Suprapubic skin (tissue), 4 donors: Measurements from ENCODE around the gene MYD88. TPM values are rescaled to one million over a fixed set of nuclear protein-coding genes. Genes with fewer than 3 reads are reported as not detected.

Experiments used
- DNase-seq, 2 donors: peaks; one replicate each; pipeline ENCODE4 v3.0.0-alpha.2; 2019; ENCODE audit warnings: low spot score in 2 of 2
- H3K27ac ChIP-seq: fragments of 200-600 bp; sonication (generic); one replicate; pipeline ENCODE4 v1.5.1; 2019
- H3K27me3 ChIP-seq: fragments of 200-600 bp; sonication (generic); one replicate; pipeline ENCODE4 v1.5.1; 2019
- H3K36me3 ChIP-seq: fragments of 200-600 bp; sonication (generic); one replicate; pipeline ENCODE4 v1.5.1; 2019
- H3K4me1 ChIP-seq: fragments of 200-600 bp; sonication (generic); one replicate; pipeline ENCODE4 v1.5.1; 2019
- H3K4me3 ChIP-seq: fragments of 200-600 bp; sonication (generic); one replicate; pipeline ENCODE4 v1.5.1; 2019; ENCODE audit warnings: mild to moderate bottlenecking
- H3K9me3 ChIP-seq: fragments of 200-600 bp; sonication (generic); one replicate; pipeline ENCODE4 v1.5.1; 2019
- CTCF ChIP-seq, 2 donors: fragments of 200-600 bp in 1 of 2; fragments of 450-650 bp in 1 of 2; sonication (generic) in 1 of 2; IDR thresholded peaks; one replicate each; pipeline ENCODE4 v1.5.1; 2016 to 2019; ENCODE audit warnings: antibody characterized with exemption in 2 of 2, mild to moderate bottlenecking in 1 of 2, moderate library complexity in 1 of 2
- EP300 ChIP-seq: sonication (generic); formaldehyde crosslinking; IDR thresholded peaks from one replicate; pipeline ENCODE4 v1.6.1; 2017; ENCODE audit warnings: antibody characterized with exemption
- POLR2A ChIP-seq, 2 donors: fragments of 450-650 bp; IDR thresholded peaks; one replicate each; pipeline ENCODE4 v1.6.1; 2017; ENCODE audit warnings: antibody characterized with exemption in 2 of 2, mild to moderate bottlenecking in 2 of 2, moderate library complexity in 2 of 2
- POLR2AphosphoS5 ChIP-seq, 3 donors: sonication (generic); formaldehyde crosslinking; IDR thresholded peaks; one replicate each; pipeline ENCODE4 v1.6.1; 2017; ENCODE audit warnings: antibody characterized with exemption in 3 of 3
- WGBS: methylation state at CpG from one replicate; pipeline ENCODE4 v1.1.5; 2018; 5-methylcytosine and 5-hydroxymethylcytosine counted together
- total RNA-seq, 4 donors: library from RNA; depleted of rRNA; stranded (reverse); fragments of >200 nt; gene quantifications; one replicate each; pipeline ENCODE4 v1.1.0, GENCODE V29; 2016

The MYD88 gene
- total RNA-seq, 4 donors from 2014 or later: 21.6 to 33.2 (median 28.1) TPM

- 67% methylated on average over 10 of the region's 19 CpGs for WGBS
- H3K36me3 ChIP-seq: no peaks in the 10 kb centered on the region
- TF ChIP-seq CTCF (IDR thresholded peaks at IDR 0.05): no peak
- no peak for TF ChIP-seq POLR2A (IDR thresholded peaks at IDR 0.05)
- no peak for TF ChIP-seq EP300
- TF ChIP-seq POLR2AphosphoS5 (IDR thresholded peaks at IDR 0.05): no peak
- no peaks in the 10 kb centered on the region for H3K27me3 ChIP-seq
- no peak overlapping the region for H3K4me3 ChIP-seq
- no peaks in the 10 kb centered on the region for H3K9me3 ChIP-seq
- DNase-seq: no peak
- H3K27ac ChIP-seq: no peak overlapping the region
- H3K4me1 ChIP-seq: no peaks in the 10 kb centered on the region
Observed at GRCh38 chr3:38097446-38098375, 40.8 kb upstream of the MYD88 start.

- 89% methylated on average over 9 of the region's 9 CpGs for WGBS
- Histone ChIP-seq H3K27me3 (no peaks in the 10 kb centered on the region), H3K27ac (no peak overlapping the region), H3K9me3 (no peaks in the 10 kb centered on the region), H3K4me1 (no peaks in the 10 kb centered on the region), H3K36me3 (no peaks in the 10 kb centered on the region), H3K4me3 (no peak overlapping the region)
- no peak for DNase-seq
- TF ChIP-seq EP300 (no peak), POLR2AphosphoS5 (IDR thresholded peaks at IDR 0.05) (no peak)
Observed at GRCh38 chr3:38098376-38098723, 40.1 kb upstream of the MYD88 start.

GRCh38 chr3:38099518-38099917 is 38.9 kb upstream of the MYD88 start:
- H3K36me3 ChIP-seq: no peaks in the 10 kb centered on the region
- no peak for DNase-seq
- WGBS: 34% methylated on average over 5 of the region's 5 CpGs

GRCh38 chr3:38100498-38100897 is 38.0 kb upstream of the MYD88 start:
- Histone ChIP-seq H3K9me3 (no peaks in the 10 kb centered on the region), H3K36me3 (no peaks in the 10 kb centered on the region), H3K4me1 (no peaks in the 10 kb centered on the region), H3K4me3 (no peak overlapping the region), H3K27me3 (no peaks in the 10 kb centered on the region), H3K27ac (no peak overlapping the region)
- no peak for TF ChIP-seq EP300
- TF ChIP-seq POLR2A (IDR thresholded peaks at IDR 0.05): no peak
- no peak for TF ChIP-seq POLR2AphosphoS5 (IDR thresholded peaks at IDR 0.05)
- no peak for TF ChIP-seq CTCF (IDR thresholded peaks at IDR 0.05)
- 88% methylated on average over 3 of the region's 3 CpGs for WGBS
- DNase-seq: no peak

More at GRCh38 chr3:38099518-38099917, 38.9 kb upstream of the MYD88 start:
- Histone ChIP-seq H3K4me3 (no peak overlapping the region), H3K27ac (no peak overlapping the region), H3K4me1 (no peaks in the 10 kb centered on the region), H3K27me3 (no peaks in the 10 kb centered on the region), H3K9me3 (no peaks in the 10 kb centered on the region)
- no peak for TF ChIP-seq CTCF (IDR thresholded peaks at IDR 0.05)
- TF ChIP-seq POLR2AphosphoS5 (IDR thresholded peaks at IDR 0.05): no peak
- no peak for TF ChIP-seq EP300
- no peak for TF ChIP-seq POLR2A (IDR thresholded peaks at IDR 0.05)

DNA sequence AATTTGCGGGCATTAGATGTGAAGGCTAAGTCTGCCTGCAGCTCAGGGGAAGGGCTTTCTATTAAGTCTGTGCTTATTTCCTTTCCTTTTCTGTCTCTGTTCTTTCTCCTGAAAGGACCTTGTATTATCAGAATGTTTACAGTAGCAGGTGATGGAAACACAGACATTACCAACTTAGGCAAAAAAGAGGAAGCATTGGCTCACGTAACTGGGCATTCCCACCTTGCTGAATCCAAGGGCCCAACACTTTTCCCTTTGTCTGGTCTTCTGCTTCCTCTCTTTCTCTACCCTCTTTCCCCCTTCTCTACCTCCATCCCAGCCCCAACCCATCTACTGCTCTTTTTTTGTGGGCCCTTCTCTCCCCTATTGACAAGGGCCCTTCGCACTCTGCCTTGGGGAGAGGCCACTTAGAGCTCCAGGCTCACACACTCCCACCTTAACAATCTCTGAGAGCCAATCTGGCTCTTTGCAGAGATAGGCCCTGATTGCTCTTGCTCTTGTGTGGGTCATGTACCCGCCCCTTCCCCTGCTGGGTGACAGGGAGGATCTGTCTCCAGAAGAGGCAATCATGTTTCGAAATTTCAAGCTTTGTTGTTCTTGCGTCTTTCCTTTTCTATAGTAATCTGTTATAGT is 36.5 kb upstream of the MYD88 start:
- H3K4me3 ChIP-seq: no peak overlapping the region
- no peak for TF ChIP-seq POLR2A (IDR thresholded peaks at IDR 0.05)
- TF ChIP-seq EP300: no peak
- TF ChIP-seq POLR2AphosphoS5 (IDR thresholded peaks at IDR 0.05): no peak
- no peak for TF ChIP-seq CTCF (IDR thresholded peaks at IDR 0.05)
- H3K27me3 ChIP-seq: no peaks in the 10 kb centered on the region

More for the DNA sequence above, 36.5 kb upstream of the MYD88 start:
- Histone ChIP-seq H3K36me3 (no peaks in the 10 kb centered on the region), H3K4me1 (no peaks in the 10 kb centered on the region), H3K27ac (no peak overlapping the region), H3K9me3 (no peaks in the 10 kb centered on the region)
- WGBS: 85% methylated on average over 6 of the region's 6 CpGs
- DNase-seq: no peak
